ENCODE data around the gene EDAR.
A peak's percentile ranks its signal among the peaks of the same experiment; 100 is the strongest.

Gene EDAR

GRCh38 chr2:108988796-108989713 is at the start of gene EDAR:
Gene EDAR (minus strand): TSS chr2:108989220. CDS start chr2:108931014, 58,206 bp downstream.
- peak; percentile 24 for DNase-seq (ENCODE audit: low read depth)

DNA sequence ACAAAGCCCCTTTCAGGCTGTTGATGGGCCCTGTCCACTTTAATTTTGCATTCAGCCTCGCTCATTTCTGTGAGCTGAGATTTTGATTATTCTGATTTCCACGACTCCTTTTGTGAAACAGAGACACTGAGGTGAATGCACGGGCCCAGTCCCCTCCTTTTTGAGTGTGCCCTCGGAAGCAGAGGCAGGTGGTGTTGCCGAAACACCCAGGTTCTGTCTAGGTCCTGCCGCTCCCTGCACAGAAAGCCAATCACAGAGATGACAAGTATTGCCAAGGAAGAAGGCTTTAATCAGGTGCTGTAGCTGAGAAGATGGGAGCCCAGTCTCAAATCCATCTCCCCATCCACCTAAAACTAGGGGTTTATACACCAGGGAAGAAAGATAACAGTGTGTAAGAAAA is 44.2 kb upstream of the EDAR start:
- no peak for DNase-seq (ENCODE audit: low read depth)

- DNase-seq (ENCODE audit: low read depth), result no peak
These were observed 43.3 kb upstream of the EDAR start for GRCh38 chr2:109032229-109032820.

DNA sequence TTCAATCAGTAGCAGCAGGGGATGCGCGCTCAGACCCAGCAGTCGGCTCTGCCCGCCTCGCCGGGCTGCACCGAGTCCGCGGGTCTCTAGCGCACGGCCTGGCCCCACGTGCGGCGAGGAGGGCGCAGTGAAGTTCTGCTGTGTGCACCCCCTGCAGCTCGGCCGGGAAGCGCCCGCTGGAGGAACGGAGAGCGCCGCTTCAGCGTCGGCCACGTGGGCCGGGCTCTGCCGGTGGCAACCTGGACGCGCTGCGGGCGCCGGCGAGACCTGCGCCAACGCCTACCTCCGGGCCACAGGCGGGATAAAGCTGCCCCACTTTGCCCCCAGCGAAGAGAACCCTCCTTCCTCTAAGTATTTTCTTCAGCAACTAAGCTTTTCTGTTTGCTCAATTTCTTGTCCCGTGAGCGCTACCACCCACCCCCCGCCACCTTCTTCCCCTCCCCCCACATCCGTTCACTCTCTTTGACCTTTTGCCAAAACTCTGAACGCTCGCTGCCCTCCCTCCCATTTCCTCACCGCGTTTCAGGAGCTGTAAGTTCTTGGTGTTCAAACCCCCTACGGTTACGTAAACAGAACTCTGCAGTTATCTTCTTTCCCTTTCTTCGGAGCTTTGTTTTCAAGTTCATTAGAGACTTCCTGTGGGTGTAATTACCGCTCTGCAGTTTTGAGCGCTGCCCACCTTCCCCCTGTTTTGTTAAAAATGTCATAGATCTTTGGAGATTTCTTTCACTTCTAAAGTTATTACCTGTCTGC is 42.6 kb upstream of the EDAR start:
- DNase-seq (ENCODE audit: low read depth), result peak; percentile 68

- DNase-seq (ENCODE audit: low read depth), result no peak
These were observed 42.0 kb upstream of the EDAR start for GRCh38 chr2:109030870-109031475.

DNA sequence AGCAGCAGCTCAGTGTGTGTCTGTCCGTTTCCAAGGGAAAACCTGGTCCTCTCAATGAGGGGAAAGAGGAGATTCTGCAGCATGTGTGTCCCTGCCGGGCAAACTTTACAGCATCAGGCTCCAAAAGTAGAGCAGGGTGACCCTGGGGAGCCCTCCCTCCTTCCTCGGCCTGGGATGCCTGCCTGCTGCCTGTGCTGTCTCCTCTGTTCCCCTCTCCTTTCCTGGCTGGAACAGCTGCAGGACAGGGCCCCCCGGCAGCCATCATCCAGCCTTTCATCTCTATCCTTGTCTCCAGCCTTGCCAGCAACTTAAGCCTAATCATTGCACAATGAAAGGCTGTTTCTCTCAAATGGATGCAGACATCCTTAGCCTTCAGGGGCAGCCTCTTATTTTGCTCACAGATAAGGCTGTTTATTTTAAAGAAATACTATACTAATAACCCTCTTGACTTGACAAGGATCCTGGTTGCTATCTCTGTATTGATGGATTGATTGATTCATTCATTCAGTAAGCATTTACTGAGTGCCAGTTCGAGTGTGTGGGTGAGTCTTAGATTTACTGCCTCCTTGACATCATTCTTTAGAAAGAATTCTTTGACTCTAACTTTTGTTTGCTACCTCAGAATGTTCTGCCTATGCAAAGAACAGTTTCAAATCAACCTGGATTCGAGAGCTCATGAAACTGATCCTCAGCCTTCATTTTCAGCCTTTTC is 40.6 kb upstream of the EDAR start:
- peak; percentile 58 for DNase-seq (ENCODE audit: low read depth)

- no peak for DNase-seq (ENCODE audit: low read depth)
These were observed 39.9 kb upstream of the EDAR start for GRCh38 chr2:109028738-109029489.

- no peak for DNase-seq (ENCODE audit: low read depth)
These were observed 39.3 kb upstream of the EDAR start for GRCh38 chr2:109028277-109028676.

GRCh38 chr2:109027702-109028101 is 38.7 kb upstream of the EDAR start:
- no peak for DNase-seq (ENCODE audit: low read depth)

- DNase-seq (ENCODE audit: low read depth), result no peak
These were observed 35.5 kb upstream of the EDAR start for GRCh38 chr2:109024477-109024876.

GRCh38 chr2:109021895-109022300 is 32.9 kb upstream of the EDAR start:
- no peak for DNase-seq (ENCODE audit: low read depth)

DNA sequence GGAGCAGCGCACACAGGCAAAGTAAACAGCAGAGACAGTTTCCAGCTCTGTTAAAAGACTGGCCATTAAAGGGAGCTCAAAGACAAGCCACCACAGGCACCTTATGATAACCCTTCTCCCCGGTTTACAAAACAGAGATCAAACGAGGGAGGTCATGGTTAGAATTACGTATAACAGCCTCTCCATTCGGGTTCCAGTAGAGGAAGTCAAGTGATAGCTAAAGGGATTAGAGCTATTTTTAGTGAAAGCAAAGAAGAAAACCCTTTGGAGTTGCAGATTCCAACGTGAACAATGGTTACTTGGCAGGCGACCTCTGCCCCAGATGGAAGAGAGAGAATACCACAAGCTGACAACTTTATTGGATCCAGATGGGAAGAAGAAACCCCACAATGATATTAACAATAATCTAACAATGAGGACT is 31.2 kb upstream of the EDAR start:
- peak; percentile 17 for DNase-seq (ENCODE audit: low read depth)

DNA sequence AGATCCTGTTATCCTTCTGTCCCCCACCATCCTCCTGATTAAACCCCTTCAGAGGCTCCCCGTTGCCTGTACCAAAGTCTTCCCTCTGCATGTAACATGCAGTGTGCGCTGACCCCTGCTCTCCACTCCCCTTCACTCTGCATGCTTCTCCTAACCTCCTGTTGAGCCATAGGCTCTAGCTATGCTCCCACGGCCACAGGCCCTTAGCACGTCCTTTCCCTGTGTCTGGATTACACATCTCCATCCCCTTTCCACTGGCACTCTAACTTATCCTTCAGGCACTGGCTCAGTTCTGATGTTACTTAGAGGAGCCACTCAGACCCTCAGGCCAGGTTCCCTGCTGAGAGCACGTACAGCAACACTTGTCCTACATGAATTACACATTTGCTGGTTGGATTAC is 29.4 kb upstream of the EDAR start:
- no peak for DNase-seq (ENCODE audit: low read depth)

GRCh38 chr2:109017017-109017416 is 28.0 kb upstream of the EDAR start:
- no peak for DNase-seq (ENCODE audit: low read depth)

GRCh38 chr2:109016376-109016775 is 27.4 kb upstream of the EDAR start:
- no peak for DNase-seq (ENCODE audit: low read depth)

DNA sequence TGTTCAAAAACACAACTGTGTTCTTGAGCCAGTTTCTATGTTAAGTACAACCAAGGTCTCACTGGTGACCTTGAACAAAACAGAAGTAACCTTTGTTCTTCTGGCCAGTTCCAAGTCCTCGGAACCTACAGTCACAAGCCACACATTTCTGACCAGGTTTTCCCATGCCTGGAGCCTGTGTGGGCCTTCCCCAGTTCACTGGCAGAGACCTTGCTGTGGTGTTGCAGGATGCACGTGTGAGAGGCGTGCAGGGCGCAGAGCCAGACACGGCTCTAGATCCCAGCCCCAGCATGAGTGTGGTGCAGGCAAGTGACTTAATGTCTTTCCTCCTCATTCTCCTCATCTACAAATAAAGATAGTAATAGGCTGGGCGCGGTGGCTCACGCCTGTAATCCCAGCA is 25.5 kb upstream of the EDAR start:
- DNase-seq (ENCODE audit: low read depth), result no peak

- no peak for DNase-seq (ENCODE audit: low read depth)
These were observed 24.0 kb upstream of the EDAR start for GRCh38 chr2:109013051-109013450.

- peak; percentile 80 for DNase-seq (ENCODE audit: low read depth)
These were observed 21.0 kb upstream of the EDAR start for GRCh38 chr2:109009920-109010610.

GRCh38 chr2:109006971-109007370 is 18.0 kb upstream of the EDAR start:
- no peak for DNase-seq (ENCODE audit: low read depth)

- DNase-seq (ENCODE audit: low read depth), result no peak
These were observed 16.7 kb upstream of the EDAR start for GRCh38 chr2:109005686-109006204.

Data from amniotic epithelial cell (primary cell).